GM12892 (cell line): Measurements from ENCODE around the gene HSD17B2.

Experiments used
- POLR2A ChIP-seq: IDR thresholded peaks from 2 replicates; pipeline ENCODE4 v1.6.1; 2011; ENCODE audit warnings: low read depth, low read length, control low read depth
- POLR2AphosphoS5 ChIP-seq: IDR thresholded peaks from 2 replicates; pipeline ENCODE4 v1.6.1; 2011; ENCODE audit warnings: low read depth, low read length, control low read depth

DNA sequence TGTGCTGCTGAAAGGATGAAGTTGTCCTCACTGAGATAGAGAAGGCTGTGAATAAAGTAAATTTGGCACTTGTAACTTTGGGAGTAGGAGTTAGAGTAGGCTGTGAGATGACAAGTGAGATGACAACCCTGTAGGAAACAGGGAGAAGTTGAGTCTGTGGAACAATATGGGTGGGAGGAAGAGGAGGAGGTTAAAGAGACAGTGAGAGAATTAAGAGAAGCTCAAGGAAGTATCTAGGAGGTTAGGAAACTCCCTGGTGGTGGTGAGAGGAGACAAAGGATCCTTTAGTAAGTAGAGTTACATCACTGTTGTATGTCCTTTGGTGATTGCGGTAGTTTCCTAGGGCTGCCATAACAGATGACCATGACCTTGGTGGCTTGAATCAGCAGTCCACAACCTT, 10.7 kb upstream of the HSD17B2 start:
- TF ChIP-seq POLR2A (no peak), POLR2AphosphoS5 (no peak)
